Smooth muscle cell (in vitro differentiated cells): Measurements from ENCODE around the gene EIF4G3. TPM values are rescaled to one million over a fixed set of nuclear protein-coding genes. Genes with fewer than 3 reads are reported as not detected.
"Not testable (repeated sequence)": the region's sequence is repeated elsewhere in the genome, so short reads cannot be mapped to it uniquely, and the experiment has no call there.

Experiments
- DNase-seq: peaks from one replicate; lab custom pipeline; 2025; ENCODE audit not compliant: unreplicated experiment; lab: John Stamatoyannopoulos, UW
- H2AFZ ChIP-seq: fragments of 200-600 bp; sonication (generic); 2 replicates; pipeline ENCODE4 v1.6.0; 2016; ENCODE audit warnings: antibody characterized with exemption, low read depth, mild to moderate bottlenecking
- H3F3A ChIP-seq: fragments of 200-600 bp; sonication (generic); 2 replicates; pipeline ENCODE4 v1.6.0; 2017; ENCODE audit warnings: antibody characterized with exemption, low read depth
- H3K27ac ChIP-seq: fragments of 200-600 bp; sonication (generic); 2 replicates; pipeline ENCODE4 v1.5.1; 2016; ENCODE audit warnings: low read depth, mild to moderate bottlenecking
- H3K27me3 ChIP-seq: fragments of 200-600 bp; sonication (generic); 2 replicates; pipeline ENCODE4 v1.6.1; 2016; ENCODE audit warnings: low read depth, mild to moderate bottlenecking
- H3K36me3 ChIP-seq: fragments of 200-600 bp; sonication (generic); 2 replicates; pipeline ENCODE4 v1.5.1; 2016; ENCODE audit warnings: low read depth
- H3K4me1 ChIP-seq: fragments of 200-600 bp; sonication (generic); 2 replicates; pipeline ENCODE4 v1.5.1; 2016; ENCODE audit warnings: low read depth
- H3K4me2 ChIP-seq: fragments of 200-600 bp; sonication (generic); 2 replicates; pipeline ENCODE4 v1.6.0; 2016; ENCODE audit warnings: mild to moderate bottlenecking
- H3K4me3 ChIP-seq: fragments of 200-600 bp; sonication (generic); 2 replicates; pipeline ENCODE4 v1.5.1; 2016; ENCODE audit warnings: mild to moderate bottlenecking
- H3K79me2 ChIP-seq: fragments of 200-600 bp; sonication (generic); 2 replicates; pipeline ENCODE4 v1.6.0; 2016; ENCODE audit warnings: low read depth, mild to moderate bottlenecking
- H3K9ac ChIP-seq: fragments of 200-600 bp; sonication (generic); 2 replicates; pipeline ENCODE4 v1.6.0; 2016; ENCODE audit warnings: low read depth
- H3K9me3 ChIP-seq: fragments of 200-600 bp; sonication (generic); replicated peaks from 2 replicates; pipeline ENCODE4 v1.5.1; 2016; ENCODE audit warnings: low read depth
- H4K20me1 ChIP-seq: fragments of 200-600 bp; sonication (generic); 2 replicates; pipeline ENCODE4 v1.6.0; 2016; ENCODE audit warnings: low read depth
- CTCF ChIP-seq: fragments of 200-600 bp; sonication (generic); IDR thresholded peaks from 2 replicates; pipeline ENCODE4 v1.5.1; 2017; ENCODE audit warnings: borderline replicate concordance, mild to moderate bottlenecking, antibody characterized with exemption; ENCODE audit not compliant: insufficient read depth, poor library complexity, severe bottlenecking
- WGBS: methylation state at CpG from one replicate; pipeline ENCODE4 v1.1.7; 2016; ENCODE audit warnings: low lambda C conversion rate; 5-methylcytosine and 5-hydroxymethylcytosine counted together
- polyA plus RNA-seq: library from polyadenylated mRNA; unstranded; fragments of >200 nt; fragmentation: Nextera tagmentation; extraction: Ambion mirVana; gene quantifications from 2 replicates; pipeline ENCODE4 v1.2.1, GENCODE V29; 2016
- total RNA-seq: library from RNA; depleted of rRNA; stranded (reverse); fragments of >200 nt; gene quantifications from 2 replicates; pipeline ENCODE4 v1.2.3, GENCODE V29; 2014

Gene EIF4G3
- total and polyA plus RNA-seq, 2 experiments from 2014 or later = 31.5 to 49.5 TPM

GRCh38 chr1:21091053-21091690, 85.5 kb downstream of the EIF4G3 start:
- peaks cover 49% of the 10 kb centered on the region for H3K79me2 ChIP-seq

GRCh38 chr1:21090463-21090862, 86.2 kb downstream of the EIF4G3 start:
- Histone ChIP-seq H3K9me3 (no peaks in the 10 kb centered on the region), H3F3A (no peaks in the 10 kb centered on the region), H3K79me2 (peaks cover 48% of the 10 kb centered on the region), H3K4me3 (no peak overlapping the region), H3K36me3 (no peaks in the 10 kb centered on the region), H3K27ac (peak overlapping the region; percentile 89), H3K4me1 (no peaks in the 10 kb centered on the region), H3K4me2 (peak overlapping the region; percentile 44), H2AFZ (no peak overlapping the region), H3K9ac (peak overlapping the region; percentile 10), H3K27me3 (no peaks in the 10 kb centered on the region), H4K20me1 (peaks cover 25% of the 10 kb centered on the region)
- DNase-seq = no peak
- WGBS = 61% methylated on average over 1 of the region's 1 CpG
- no peak for TF ChIP-seq CTCF

More at GRCh38 chr1:21091053-21091690, 85.5 kb downstream of the EIF4G3 start:
- H3K9me3 ChIP-seq, H3F3A ChIP-seq, DNase-seq, H2AFZ ChIP-seq, H3K27me3 ChIP-seq, H3K4me1 ChIP-seq, H3K36me3 ChIP-seq, H3K4me3 ChIP-seq: not testable (repeated sequence)
- Histone ChIP-seq H4K20me1 (peaks cover 27% of the 10 kb centered on the region), H3K9ac (peak overlapping the region; percentile 10), H3K27ac (peak overlapping the region; percentile 89), H3K4me2 (peak overlapping the region; percentile 44)
- WGBS = 49% methylated on average over 11 of the region's 11 CpGs

GRCh38 chr1:21089731-21090130, 87.0 kb downstream of the EIF4G3 start:
- Histone ChIP-seq H3K4me2 (no peak overlapping the region), H4K20me1 (peaks cover 26% of the 10 kb centered on the region), H3K27ac (peak overlapping the region; percentile 10), H3K4me3 (no peak overlapping the region), H3K4me1 (no peaks in the 10 kb centered on the region), H3K9me3 (no peaks in the 10 kb centered on the region), H3K36me3 (no peaks in the 10 kb centered on the region), H3K9ac (no peak overlapping the region), H3F3A (no peaks in the 10 kb centered on the region), H3K27me3 (no peaks in the 10 kb centered on the region), H2AFZ (no peak overlapping the region), H3K79me2 (peaks cover 48% of the 10 kb centered on the region)
- no peak for TF ChIP-seq CTCF
- no peak for DNase-seq

GRCh38 chr1:21089299-21089698, 87.4 kb downstream of the EIF4G3 start:
- H3K9me3 ChIP-seq = no peaks in the 10 kb centered on the region
- no peaks in the 10 kb centered on the region for H3F3A ChIP-seq
- no peak overlapping the region for H3K9ac ChIP-seq
- H4K20me1 ChIP-seq = peaks cover 31% of the 10 kb centered on the region
- no peak overlapping the region for H3K4me3 ChIP-seq
- no peaks in the 10 kb centered on the region for H3K36me3 ChIP-seq
- no peak overlapping the region for H3K4me2 ChIP-seq
- no peaks in the 10 kb centered on the region for H3K4me1 ChIP-seq
- peak overlapping the region; percentile 10 for H3K27ac ChIP-seq
- no peaks in the 10 kb centered on the region for H3K27me3 ChIP-seq
- no peak for TF ChIP-seq CTCF
- 88% methylated on average over 2 of the region's 2 CpGs for WGBS
- no peak overlapping the region for H2AFZ ChIP-seq
- no peak for DNase-seq
- H3K79me2 ChIP-seq = peaks cover 51% of the 10 kb centered on the region
